ENCODE measurements around the gene MOB4.

GRCh38 chr2:197486175-197486574 is 29.7 kb upstream of the MOB4 start:
- TF ChIP-seq CTCF (IDR thresholded peaks at IDR 0.05; ENCODE audit: poor library complexity, severe bottlenecking) (no peak), EZH2 (IDR thresholded peaks at IDR 0.05; ENCODE audit: borderline replicate concordance, insufficient read depth, low read length, poor library complexity, severe bottlenecking) (no peak), POLR2AphosphoS5 (IDR thresholded peaks at IDR 0.05) (no peak), EP300 (conservative IDR thresholded peaks at IDR 0.05; ENCODE audit: poor library complexity, severe bottlenecking) (no peak), RAD21 (conservative IDR thresholded peaks at IDR 0.05) (no peak)
